ENCODE measurements around the gene POF1B. TPM values are rescaled to one million over a fixed set of nuclear protein-coding genes. Genes with fewer than 3 reads are reported as not detected.
A peak's percentile ranks its signal among the peaks of the same experiment; 100 is the strongest.
"Not testable (repeated sequence)": the region's sequence is repeated elsewhere in the genome, so short reads cannot be mapped to it uniquely, and the experiment has no call there.

Gene POF1B
- 2.9 and 6.8 TPM in 2 replicates for total RNA-seq

- no peak for DNase-seq
Observed at GRCh38 chrX:85379174-85379907, at the start of gene POF1B. Gene POF1B, minus strand, starts transcription at chrX:85379665. Its CDS starts 211 bp downstream, at chrX:85379454.

- DNase-seq, result no peak
Observed at GRCh38 chrX:85429066-85429465, 49.6 kb upstream of the POF1B start.

GRCh38 chrX:85419293-85419692 is 39.8 kb upstream of the POF1B start:
- DNase-seq, result no peak

GRCh38 chrX:85391878-85392238 is 12.4 kb upstream of the POF1B start:
- no peak for DNase-seq

- no peak for DNase-seq
Observed at GRCh38 chrX:85391185-85391877, 11.9 kb upstream of the POF1B start.

- no peak for DNase-seq
Observed at GRCh38 chrX:85381602-85382001, 2.1 kb upstream of the POF1B start.

GRCh38 chrX:85378461-85378860 is 1.0 kb downstream of the POF1B start:
- no peak for DNase-seq

GRCh38 chrX:85375333-85375738 is 4.1 kb downstream of the POF1B start:
- DNase-seq, result no peak

- no peak for DNase-seq
Observed at GRCh38 chrX:85365370-85365995, 14.0 kb downstream of the POF1B start.

- no peak for DNase-seq
Observed at GRCh38 chrX:85359051-85359450, 20.4 kb downstream of the POF1B start.

GRCh38 chrX:85345523-85345922 is 33.9 kb downstream of the POF1B start:
- DNase-seq, result no peak

GRCh38 chrX:85327060-85327333 is 52.5 kb downstream of the POF1B start:
- no peak for DNase-seq

GRCh38 chrX:85326234-85327059 is 53.0 kb downstream of the POF1B start:
- DNase-seq, result no peak

- DNase-seq, result not testable (repeated sequence)
Observed at GRCh38 chrX:85311348-85311747, 68.1 kb downstream of the POF1B start.

- DNase-seq, result no peak
Observed at GRCh38 chrX:85309717-85310116, 69.7 kb downstream of the POF1B start.

GRCh38 chrX:85303544-85303943 is 75.9 kb downstream of the POF1B start:
- DNase-seq, result no peak

- DNase-seq, result no peak
Observed at GRCh38 chrX:85288992-85289723, 90.3 kb downstream of the POF1B start.

- not testable (repeated sequence) for DNase-seq
Observed at GRCh38 chrX:85285286-85285685, 94.2 kb downstream of the POF1B start.

GRCh38 chrX:85244450-85245211 is 134.8 kb downstream of the POF1B start:
- peak; percentile 14 for DNase-seq

GRCh38 chrX:85243761-85244449 is 135.6 kb downstream of the POF1B start, which contains the start of the genes SATL1 and ZNF711:
Gene SATL1, minus strand, starts transcription at chrX:85243779. Its CDS starts 134,811 bp downstream, at chrX:85108968.
Gene ZNF711, plus strand, starts transcription at chrX:85243991. Its CDS starts 3,582 bp downstream, at chrX:85247573.
- DNase-seq, result peak; percentile 24

- no peak for DNase-seq
Observed at GRCh38 chrX:85243155-85243554, 136.3 kb downstream of the POF1B start.
